Ovary (tissue), 1 donor: Measurements from ENCODE around the gene BAG5.

Experiments
- EP300 ChIP-seq: sonication (generic); formaldehyde crosslinking; IDR thresholded peaks from one replicate; pipeline ENCODE4 v1.6.1; 2017; ENCODE audit warnings: antibody characterized with exemption
- POLR2A ChIP-seq: fragments of 450-650 bp; IDR thresholded peaks from one replicate; pipeline ENCODE4 v1.6.1; 2017; ENCODE audit warnings: antibody characterized with exemption, mild to moderate bottlenecking, moderate library complexity

DNA sequence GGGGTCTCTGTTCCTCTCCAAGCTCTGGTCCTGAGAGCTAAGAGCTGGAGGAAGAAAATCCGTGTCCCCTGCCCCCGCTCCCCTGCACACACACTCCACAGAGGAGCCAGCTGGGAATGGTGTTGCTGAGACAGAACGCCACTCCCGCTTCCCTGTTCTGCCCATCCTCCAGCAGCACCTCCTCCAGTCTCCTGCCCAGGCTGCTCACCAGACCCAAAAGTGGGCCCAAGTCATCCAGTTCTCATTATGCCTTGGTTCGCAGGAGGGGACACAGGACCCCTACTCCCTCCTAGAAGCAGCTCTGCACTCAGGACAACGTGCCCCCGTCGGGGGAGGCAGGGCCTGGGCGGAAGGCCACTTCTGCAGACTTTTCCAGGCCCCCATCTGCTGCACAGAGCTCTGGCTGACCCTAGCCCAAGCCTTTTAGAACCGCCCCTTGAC is 34.3 kb downstream of the BAG5 start:
- TF ChIP-seq EP300 (no peak), POLR2A (no peak)
